ENCODE results near the gene SDK1.

Gene SDK1

GRCh38 chr7:3914051-3914775 is 613.2 kb downstream of the SDK1 start:
- POLR2A ChIA-PET (ENCODE audit: low non-redundant PET) = no interaction called here
- no peak for DNase-seq (ENCODE audit: low spot score)
- TF ChIP-seq CTCF (conservative IDR thresholded peaks at IDR 0.05; ENCODE audit: low read depth) = no peak
- CTCF ChIA-PET = no interaction called here
- no peak overlapping the region for H3K27ac ChIP-seq

GRCh38 chr7:3915337-3915878 is 614.4 kb downstream of the SDK1 start:
- ChIA-PET POLR2A (ENCODE audit: low non-redundant PET) (no interaction called here), CTCF (no interaction called here)
- no peak overlapping the region for H3K27ac ChIP-seq
- no peak for TF ChIP-seq CTCF (conservative IDR thresholded peaks at IDR 0.05; ENCODE audit: low read depth)
- no peak for DNase-seq (ENCODE audit: low spot score)

- CTCF ChIA-PET = interaction anchor here (0.6 kb wide), 1 partner anchor 149 kb away, joined by 3 read pairs; no protein-coding TSS in a partner anchor
- DNase-seq (ENCODE audit: low spot score) = no peak
- POLR2A ChIA-PET (ENCODE audit: low non-redundant PET) = no interaction called here
Observed at GRCh38 chr7:3916146-3916545, 615.1 kb downstream of the SDK1 start.

GRCh38 chr7:3917436-3917835 is 616.4 kb downstream of the SDK1 start:
- no peak for TF ChIP-seq CTCF (conservative IDR thresholded peaks at IDR 0.05; ENCODE audit: low read depth)
- POLR2A ChIA-PET (ENCODE audit: low non-redundant PET) = no interaction called here
- no peak overlapping the region for H3K27ac ChIP-seq
- DNase-seq (ENCODE audit: low spot score) = no peak
- CTCF ChIA-PET = no interaction called here

More at GRCh38 chr7:3916146-3916545, 615.1 kb downstream of the SDK1 start:
- no peak for TF ChIP-seq CTCF (conservative IDR thresholded peaks at IDR 0.05; ENCODE audit: low read depth)
- no peak overlapping the region for H3K27ac ChIP-seq

- CTCF ChIA-PET = no interaction called here
- H3K27ac ChIP-seq = no peak overlapping the region
- no peak for TF ChIP-seq CTCF (conservative IDR thresholded peaks at IDR 0.05; ENCODE audit: low read depth)
- DNase-seq (ENCODE audit: low spot score) = no peak
- POLR2A ChIA-PET (ENCODE audit: low non-redundant PET) = no interaction called here
Observed at GRCh38 chr7:3918576-3918975, 617.5 kb downstream of the SDK1 start.

- peak; percentile 47 for TF ChIP-seq CTCF (conservative IDR thresholded peaks at IDR 0.05; ENCODE audit: low read depth)
- peak; percentile 70 for DNase-seq (ENCODE audit: low spot score)
- ChIA-PET CTCF (interaction anchor here (0.5 to 0.7 kb wide), 4 partner anchors 10 to 876 kb away, joined by 3 to 4 read pairs (median 3); no protein-coding TSS in a partner anchor), POLR2A (ENCODE audit: low non-redundant PET) (no interaction called here)
- no peak overlapping the region for H3K27ac ChIP-seq
Observed at GRCh38 chr7:3922175-3922635, 621.2 kb downstream of the SDK1 start.
